Type B pancreatic cell (in vitro differentiated cells): ENCODE data around the gene DOCK3. TPM values are rescaled to one million over a fixed set of nuclear protein-coding genes. Genes with fewer than 3 reads are reported as not detected.
"Not testable (repeated sequence)": the region's sequence is repeated elsewhere in the genome, so short reads cannot be mapped to it uniquely, and the experiment has no call there.

Source experiments
- DNase-seq: peaks from one replicate; pipeline ENCODE4 v3.0.0; 2021; ENCODE audit warnings: mixed read lengths; ENCODE audit not compliant: unreplicated experiment; ENCODE audit errors: extremely low spot score
- H3K27ac Mint-ChIP-seq: 2 replicates; pipeline ENCODE4 v1.8.0; 2021; ENCODE audit warnings: mild to moderate bottlenecking, mixed read lengths
- H3K27me3 Mint-ChIP-seq: 2 replicates; pipeline ENCODE4 v1.8.0; 2021; ENCODE audit warnings: mixed read lengths
- H3K36me3 Mint-ChIP-seq: 2 replicates; pipeline ENCODE4 v1.8.0; 2021; ENCODE audit warnings: mixed read lengths
- H3K4me1 Mint-ChIP-seq: one replicate; pipeline ENCODE4 v1.8.0; 2021; ENCODE audit warnings: mixed read lengths; ENCODE audit not compliant: unreplicated experiment
- H3K4me3 Mint-ChIP-seq: 2 replicates; pipeline ENCODE4 v1.8.0; 2021; ENCODE audit warnings: mild to moderate bottlenecking, mixed read lengths
- H3K9me3 Mint-ChIP-seq: 2 replicates; pipeline ENCODE4 v1.8.0; 2021; ENCODE audit warnings: mixed read lengths
- CTCF ChIP-seq: fragments of 200-600 bp; sonication (generic); conservative IDR thresholded peaks from 2 replicates; pipeline ENCODE4 v1.5.0; 2021; ENCODE audit warnings: antibody characterized with exemption, mild to moderate bottlenecking
- total RNA-seq: library from RNA; stranded (reverse); gene quantifications from 2 replicates; pipeline ENCODE4 v1.2.1, GENCODE V29; 2021; ENCODE audit warnings: low replicate concordance

DOCK3 gene
- total RNA-seq, 1 donor from 2014 or later = 5.9 TPM

- H3K4me3 Mint-ChIP-seq = peak within 1 kb of the TSS; percentile 99
- peaks cover 31% of the 10 kb centered on the region for H3K4me1 Mint-ChIP-seq
- DNase-seq = peak; percentile 98
- no peaks in the 10 kb centered on the region for H3K27me3 Mint-ChIP-seq
- TF ChIP-seq CTCF = peak; percentile 41
- peak within 1 kb of the TSS; percentile 99 for H3K27ac Mint-ChIP-seq
- no peaks in the 10 kb centered on the region for H3K9me3 Mint-ChIP-seq
- peaks cover 26% of the 10 kb centered on the region for H3K36me3 Mint-ChIP-seq
Observed at GRCh38 chr3:51384726-51385473, 710.2 kb downstream of the DOCK3 start, which contains the start of gene MANF. Gene MANF (plus strand): TSS chr3:51385291. CDS start chr3:51385343, 52 bp downstream.

GRCh38 chr3:51385621-51386091, 710.9 kb downstream of the DOCK3 start:
- H3K27ac Mint-ChIP-seq = peak overlapping the region; percentile 99
- H3K36me3 Mint-ChIP-seq = peaks cover 26% of the 10 kb centered on the region
- TF ChIP-seq CTCF = no peak
- peak overlapping the region; percentile 99 for H3K4me3 Mint-ChIP-seq
- DNase-seq = peak; percentile 62
- peaks cover 31% of the 10 kb centered on the region for H3K4me1 Mint-ChIP-seq
- no peaks in the 10 kb centered on the region for H3K27me3 Mint-ChIP-seq
- no peaks in the 10 kb centered on the region for H3K9me3 Mint-ChIP-seq

- no peaks in the 10 kb centered on the region for H3K9me3 Mint-ChIP-seq
- H3K27me3 Mint-ChIP-seq = no peaks in the 10 kb centered on the region
- peaks cover 26% of the 10 kb centered on the region for H3K36me3 Mint-ChIP-seq
- peak overlapping the region; percentile 99 for H3K4me3 Mint-ChIP-seq
- H3K27ac Mint-ChIP-seq = peak overlapping the region; percentile 99
- DNase-seq = peak; percentile 25
- peaks cover 31% of the 10 kb centered on the region for H3K4me1 Mint-ChIP-seq
- peak; percentile 53 for TF ChIP-seq CTCF
Observed at GRCh38 chr3:51386159-51386851, 711.6 kb downstream of the DOCK3 start.

GRCh38 chr3:51386852-51387229, 712.1 kb downstream of the DOCK3 start:
- DNase-seq = peak; percentile 56
- Mint-ChIP-seq H3K27ac (peak overlapping the region; percentile 99), H3K4me1 (peaks cover 31% of the 10 kb centered on the region), H3K27me3 (no peaks in the 10 kb centered on the region), H3K36me3 (peaks cover 26% of the 10 kb centered on the region), H3K9me3 (no peaks in the 10 kb centered on the region), H3K4me3 (peak overlapping the region; percentile 99)
- no peak for TF ChIP-seq CTCF

GRCh38 chr3:51387281-51387680, 712.6 kb downstream of the DOCK3 start:
- H3K27me3 Mint-ChIP-seq, H3K9me3 Mint-ChIP-seq: not testable (repeated sequence)
- H3K4me1 Mint-ChIP-seq = peaks cover 31% of the 10 kb centered on the region
- peak overlapping the region; percentile 99 for H3K27ac Mint-ChIP-seq
- peak overlapping the region; percentile 99 for H3K4me3 Mint-ChIP-seq
- peak; percentile 29 for DNase-seq
- H3K36me3 Mint-ChIP-seq = peaks cover 26% of the 10 kb centered on the region
